ENCODE results near the gene PDCD6IP.

DNA sequence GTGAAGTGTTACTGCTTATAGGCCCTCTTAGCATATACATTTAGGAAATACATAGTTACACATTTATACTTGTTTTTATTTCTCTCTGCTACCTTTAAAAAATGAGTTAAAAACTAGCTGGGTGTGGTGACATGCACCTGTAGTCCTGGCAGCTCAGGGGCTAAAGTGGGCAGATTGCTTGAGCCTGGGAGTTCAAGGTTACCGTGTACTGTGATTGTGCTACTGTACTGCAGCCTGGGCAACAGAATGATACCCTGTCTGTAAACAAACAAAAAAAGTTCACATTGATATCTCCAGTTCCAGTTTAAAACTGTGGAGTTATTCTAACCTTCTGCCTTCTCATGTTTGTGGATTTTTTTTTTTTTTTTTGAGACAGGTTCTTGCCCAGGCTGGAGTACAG lies 12.1 kb downstream of the PDCD6IP start:
- TF ChIP-seq CTCF (IDR thresholded peaks at IDR 0.05) (no peak), POLR2AphosphoS5 (IDR thresholded peaks at IDR 0.05) (no peak), POLR2A (IDR thresholded peaks at IDR 0.05) (no peak)
